Transverse colon (tissue), 4 donors: Measurements from ENCODE around the gene IRF2BP1.

Source experiments
- CTCF ChIP-seq, 5 experiments: fragments of 200-600 bp in 3 of 5; fragments of 450-650 bp in 2 of 5; sonication (generic) in 3 of 5; IDR thresholded peaks; 1 replicate in 2 of 5; 2 replicates in 3 of 5; pipeline ENCODE4 v1.5.1; 2016 to 2017; ENCODE audit warnings: antibody characterized with exemption in 5 of 5, inconsistent platforms in 3 of 5, mild to moderate bottlenecking in 2 of 5, moderate library complexity in 1 of 5
- POLR2A ChIP-seq: fragments of 450-650 bp; IDR thresholded peaks from one replicate; pipeline ENCODE4 v1.6.1; 2016; ENCODE audit warnings: antibody characterized with exemption, mild to moderate bottlenecking, moderate library complexity
- POLR2AphosphoS5 ChIP-seq, 3 donors: sonication (generic); formaldehyde crosslinking; IDR thresholded peaks; one replicate each; pipeline ENCODE4 v1.6.1; 2016; ENCODE audit warnings: antibody characterized with exemption in 3 of 3

- TF ChIP-seq CTCF (IDR thresholded peaks at IDR 0.05) = peak; percentile 94 to 99 (median 96)
- peak; percentile 67 to 89 (median 81) for TF ChIP-seq POLR2AphosphoS5 (IDR thresholded peaks at IDR 0.05)
- peak; percentile 74 for TF ChIP-seq POLR2A
Measured at GRCh38 chr19:45882652-45883585, 3.0 kb downstream of the IRF2BP1 start.
